Lower lobe of right lung (tissue), 2 donors: ENCODE results near the gene FGD6. TPM values are rescaled to one million over a fixed set of nuclear protein-coding genes. Genes with fewer than 3 reads are reported as not detected.
A peak's percentile ranks its signal among the peaks of the same experiment; 100 is the strongest.

Experiments used
- ATAC-seq, 2 donors: fragments of 200-7000 bp; cut with Tn5 transposase; one replicate each; pipeline ENCODE4 v1.9.1; 2020 to 2022; ENCODE audit warnings: mild to moderate bottlenecking in 2 of 2, moderate library complexity in 2 of 2
- DNase-seq: peaks from one replicate; pipeline ENCODE4 v3.0.0-alpha.2; 2020
- H3K27ac ChIP-seq: fragments of 200-600 bp; one replicate; pipeline ENCODE4 v1.8.0; 2022
- H3K27me3 ChIP-seq: fragments of 200-600 bp; one replicate; pipeline ENCODE4 v1.8.0; 2022; ENCODE audit warnings: low read depth
- H3K36me3 ChIP-seq: fragments of 200-600 bp; one replicate; pipeline ENCODE4 v1.8.0; 2022; ENCODE audit warnings: mild to moderate bottlenecking
- H3K4me1 ChIP-seq: fragments of 200-600 bp; one replicate; pipeline ENCODE4 v1.8.0; 2022
- H3K4me3 ChIP-seq: fragments of 200-600 bp; one replicate; pipeline ENCODE4 v1.8.0; 2022; ENCODE audit warnings: mild to moderate bottlenecking
- H3K9me3 ChIP-seq: fragments of 200-600 bp; one replicate; pipeline ENCODE4 v1.8.0; 2022
- intact Hi-C: fragments of 100-400 bp; cut with DNase I; formaldehyde crosslinking; loops from one replicate; pipeline ENCODE4 v1.11.0; 2022
- total RNA-seq: library from RNA; stranded (reverse); fragmentation: NEBNext Ultra II Directional; extraction: Animal tissue kit (Norgen Biotek cat#: 25700); gene quantifications from one replicate; pipeline ENCODE4 v1.2.1, GENCODE V29; 2021
- TF ChIP-seq, protein P1 (sequence below): fragments of 200-600 bp; IDR thresholded peaks from one replicate; pipeline ENCODE4 v1.8.0; 2022; ENCODE audit warnings: antibody characterized with exemption, mild to moderate bottlenecking
- donor health status: DM: no; HTN: yes; CAD: no; lungs with severe emphysema.

Gene FGD6
- total RNA-seq, 1 donor from 2014 or later = 22.9 TPM

GRCh38 chr12:95116341-95116740, 100.9 kb downstream of the FGD6 start:
- no peaks in the 10 kb centered on the region for H3K27me3 ChIP-seq
- ATAC-seq = no peak
- H3K9me3 ChIP-seq = no peaks in the 10 kb centered on the region
- no peak for DNase-seq
- peaks cover 22% of the 10 kb centered on the region for H3K36me3 ChIP-seq
- H3K27ac ChIP-seq = peak overlapping the region; percentile 53
- H3K4me3 ChIP-seq = no peak overlapping the region
- TF ChIP-seq, protein P1, sequence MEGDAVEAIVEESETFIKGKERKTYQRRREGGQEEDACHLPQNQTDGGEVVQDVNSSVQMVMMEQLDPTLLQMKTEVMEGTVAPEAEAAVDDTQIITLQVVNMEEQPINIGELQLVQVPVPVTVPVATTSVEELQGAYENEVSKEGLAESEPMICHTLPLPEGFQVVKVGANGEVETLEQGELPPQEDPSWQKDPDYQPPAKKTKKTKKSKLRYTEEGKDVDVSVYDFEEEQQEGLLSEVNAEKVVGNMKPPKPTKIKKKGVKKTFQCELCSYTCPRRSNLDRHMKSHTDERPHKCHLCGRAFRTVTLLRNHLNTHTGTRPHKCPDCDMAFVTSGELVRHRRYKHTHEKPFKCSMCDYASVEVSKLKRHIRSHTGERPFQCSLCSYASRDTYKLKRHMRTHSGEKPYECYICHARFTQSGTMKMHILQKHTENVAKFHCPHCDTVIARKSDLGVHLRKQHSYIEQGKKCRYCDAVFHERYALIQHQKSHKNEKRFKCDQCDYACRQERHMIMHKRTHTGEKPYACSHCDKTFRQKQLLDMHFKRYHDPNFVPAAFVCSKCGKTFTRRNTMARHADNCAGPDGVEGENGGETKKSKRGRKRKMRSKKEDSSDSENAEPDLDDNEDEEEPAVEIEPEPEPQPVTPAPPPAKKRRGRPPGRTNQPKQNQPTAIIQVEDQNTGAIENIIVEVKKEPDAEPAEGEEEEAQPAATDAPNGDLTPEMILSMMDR = no peak
- H3K4me1 ChIP-seq = peaks cover 24% of the 10 kb centered on the region
- intact Hi-C loops = loop anchor here (5.0 kb wide), 1 partner anchor 221 kb away; no protein-coding TSS in a partner anchor

DNA sequence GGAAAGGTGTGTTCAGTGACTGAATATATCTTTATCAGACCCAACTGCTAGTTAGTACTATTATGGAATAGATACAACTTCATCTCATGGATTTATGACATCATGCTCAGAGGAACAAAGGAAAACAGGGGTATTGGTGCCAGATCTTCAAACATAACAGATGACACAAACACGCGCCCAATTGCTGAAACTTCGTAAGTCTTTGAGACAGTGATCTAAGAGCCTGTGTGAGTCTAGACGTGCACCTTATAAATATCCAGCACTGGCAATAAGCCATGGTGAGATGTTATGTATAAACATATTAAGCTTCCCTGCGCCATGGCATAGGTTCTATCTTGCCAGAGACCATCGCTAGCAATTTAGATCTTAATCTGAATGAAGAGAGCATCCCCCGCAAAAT, 101.6 kb downstream of the FGD6 start:
- Histone ChIP-seq H3K27me3 (no peaks in the 10 kb centered on the region), H3K4me1 (peaks cover 24% of the 10 kb centered on the region), H3K27ac (no peak overlapping the region), H3K9me3 (no peaks in the 10 kb centered on the region), H3K36me3 (peaks cover 28% of the 10 kb centered on the region), H3K4me3 (no peak overlapping the region)
- DNase-seq = no peak
- TF ChIP-seq, protein P1 = no peak
- no peak for ATAC-seq
- intact Hi-C loops = loop anchor here (5.0 kb wide), 1 partner anchor 222 kb away; no protein-coding TSS in a partner anchor

- DNase-seq (no peak), ATAC-seq (no peak)
- Histone ChIP-seq H3K36me3 (peaks cover 30% of the 10 kb centered on the region), H3K27me3 (no peaks in the 10 kb centered on the region), H3K4me1 (peaks cover 24% of the 10 kb centered on the region), H3K9me3 (no peaks in the 10 kb centered on the region), H3K27ac (no peak overlapping the region), H3K4me3 (no peak overlapping the region)
- TF ChIP-seq, protein P1 = no peak
- intact Hi-C loops = loop anchor here (5.0 kb wide), 1 partner anchor 222 kb away; no protein-coding TSS in a partner anchor
Measured at GRCh38 chr12:95114766-95115405, 102.4 kb downstream of the FGD6 start.

GRCh38 chr12:95107362-95107761, 109.9 kb downstream of the FGD6 start:
- ATAC-seq (no peak), DNase-seq (no peak)
- Histone ChIP-seq H3K27ac (no peak overlapping the region), H3K9me3 (no peaks in the 10 kb centered on the region), H3K4me1 (no peaks in the 10 kb centered on the region), H3K36me3 (peaks cover 86% of the 10 kb centered on the region), H3K27me3 (no peaks in the 10 kb centered on the region), H3K4me3 (no peak overlapping the region)
- TF ChIP-seq, protein P1 = no peak
- intact Hi-C loops = no loop called here

GRCh38 chr12:95105540-95105939, 111.7 kb downstream of the FGD6 start:
- TF ChIP-seq, protein P1 = no peak

More at GRCh38 chr12:95105540-95105939, 111.7 kb downstream of the FGD6 start:
- no peak for ATAC-seq
- H3K9me3 ChIP-seq = no peaks in the 10 kb centered on the region
- peaks cover 79% of the 10 kb centered on the region for H3K36me3 ChIP-seq
- no peak overlapping the region for H3K4me3 ChIP-seq
- no peak overlapping the region for H3K27ac ChIP-seq
- intact Hi-C loops = no loop called here
- no peaks in the 10 kb centered on the region for H3K27me3 ChIP-seq
- H3K4me1 ChIP-seq = no peaks in the 10 kb centered on the region
- no peak for DNase-seq
